ENCODE results near the gene DPYSL3. TPM values are rescaled to one million over a fixed set of nuclear protein-coding genes. Genes with fewer than 3 reads are reported as not detected.

Gene DPYSL3
- total RNA-seq, 2 experiments from 2014 or later: 0.13 to 0.38 TPM

- TF ChIP-seq CTCF (IDR thresholded peaks at IDR 0.05): no peak
- peaks cover 7% of the 10 kb centered on the region for H3K27me3 Mint-ChIP-seq
- ChIA-PET POLR2A (no interaction called here), CTCF (no interaction called here)
- H3K9me3 Mint-ChIP-seq: no peaks in the 10 kb centered on the region
- no peaks in the 10 kb centered on the region for H3K36me3 Mint-ChIP-seq (ENCODE audit: low read depth)
- no peaks in the 10 kb centered on the region for H3K4me1 Mint-ChIP-seq (ENCODE audit: low read depth)
- ATAC-seq: no peak
- intact Hi-C loops (cut with micrococcal nuclease): no loop called here
- no peak for DNase-seq
- no peak overlapping the region for H3K27ac Mint-ChIP-seq
- no peak overlapping the region for H3K4me3 Mint-ChIP-seq
These were observed 83.1 kb downstream of the DPYSL3 start for GRCh38 chr5:147426640-147427327.

DNA sequence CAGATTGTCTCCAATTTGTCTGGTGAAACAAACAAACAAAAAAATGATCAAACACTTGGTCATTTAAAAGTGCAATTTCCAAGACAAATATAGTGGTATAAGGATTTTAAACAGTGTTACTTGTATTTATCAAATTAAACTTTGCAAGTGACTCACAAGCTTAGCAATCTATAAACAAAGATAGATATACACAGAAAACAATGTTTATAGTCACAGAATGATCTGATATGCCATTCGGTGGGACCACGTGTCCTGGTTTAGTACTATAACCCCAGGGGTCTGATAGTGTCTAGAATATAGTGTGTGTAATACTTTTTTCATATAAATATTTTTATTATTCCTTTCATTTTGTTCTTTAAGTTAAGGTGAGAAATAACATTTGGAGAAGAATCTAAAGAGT is 91.3 kb downstream of the DPYSL3 start:
- ATAC-seq (no peak), DNase-seq (no peak)
- Mint-ChIP-seq H3K27me3 (peaks cover 7% of the 10 kb centered on the region), H3K9me3 (no peaks in the 10 kb centered on the region), H3K4me1 (ENCODE audit: low read depth) (no peaks in the 10 kb centered on the region), H3K27ac (no peak overlapping the region), H3K36me3 (ENCODE audit: low read depth) (no peaks in the 10 kb centered on the region), H3K4me3 (no peak overlapping the region)
- TF ChIP-seq CTCF (IDR thresholded peaks at IDR 0.05): no peak
- intact Hi-C loops (cut with micrococcal nuclease): no loop called here
- CTCF ChIA-PET: no interaction called here
- POLR2A ChIA-PET: no interaction called here

DNA sequence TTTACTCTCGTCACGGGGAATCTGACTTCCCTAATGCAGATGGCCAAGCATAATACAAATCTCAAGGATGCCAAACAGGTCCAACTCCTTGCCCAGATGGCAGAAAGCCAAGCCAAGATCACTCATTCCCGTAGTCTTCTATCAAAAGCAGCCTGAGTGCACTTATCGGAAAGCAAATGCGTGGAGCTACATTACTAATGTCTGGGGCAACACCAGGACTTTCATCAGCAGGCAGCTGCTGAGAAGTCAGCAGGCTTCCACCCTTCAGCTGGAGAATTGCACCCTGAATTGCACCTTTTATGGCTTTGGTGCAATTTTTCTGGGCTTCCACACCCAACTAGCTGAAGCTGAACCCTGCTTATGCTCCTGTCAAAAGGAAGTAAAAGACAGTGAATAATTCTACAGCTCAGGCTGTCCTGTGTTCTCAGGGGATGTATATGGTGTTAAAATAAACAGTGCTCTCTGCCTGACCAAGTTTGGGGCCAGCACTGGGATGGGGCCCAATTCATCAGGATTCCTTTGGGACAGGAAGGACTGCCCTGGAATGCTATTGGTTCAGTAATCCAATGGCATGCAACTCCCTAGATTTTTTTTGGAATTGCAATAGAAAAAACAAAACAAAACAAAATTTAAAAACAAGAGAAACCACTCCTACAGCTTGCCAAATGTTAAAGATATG is 92.6 kb downstream of the DPYSL3 start:
- TF ChIP-seq CTCF (IDR thresholded peaks at IDR 0.05): no peak
- CTCF ChIA-PET: no interaction called here
- POLR2A ChIA-PET: no interaction called here
- no peak for DNase-seq
- intact Hi-C loops (cut with micrococcal nuclease): no loop called here
- Mint-ChIP-seq H3K27ac (no peak overlapping the region), H3K27me3 (peaks cover 7% of the 10 kb centered on the region), H3K9me3 (no peaks in the 10 kb centered on the region), H3K4me3 (no peak overlapping the region), H3K36me3 (ENCODE audit: low read depth) (no peaks in the 10 kb centered on the region), H3K4me1 (ENCODE audit: low read depth) (no peaks in the 10 kb centered on the region)
- no peak for ATAC-seq

DNA sequence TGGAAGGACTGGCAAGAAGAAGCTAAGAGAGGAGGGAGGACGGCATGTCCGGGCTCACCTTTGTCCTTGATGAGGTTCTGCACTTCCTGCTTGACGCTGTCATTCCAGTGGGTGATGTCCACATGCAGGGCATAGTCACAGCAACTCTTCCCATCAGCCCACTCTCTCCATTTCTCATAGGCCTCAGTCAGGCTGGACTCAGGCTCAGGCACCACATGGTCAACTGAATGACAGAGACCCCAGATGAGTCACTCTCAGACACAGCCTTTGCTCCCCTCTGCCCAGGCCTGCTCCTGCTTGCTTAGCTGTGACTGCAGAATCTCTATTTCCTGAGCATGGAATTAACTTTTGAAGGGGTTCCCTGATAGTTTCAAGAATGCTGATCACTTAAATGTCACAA is 94.2 kb downstream of the DPYSL3 start:
- intact Hi-C loops (cut with micrococcal nuclease): no loop called here
- H3K27me3 Mint-ChIP-seq: peaks cover 7% of the 10 kb centered on the region
- no peaks in the 10 kb centered on the region for H3K36me3 Mint-ChIP-seq (ENCODE audit: low read depth)
- TF ChIP-seq CTCF (IDR thresholded peaks at IDR 0.05): no peak
- ATAC-seq: no peak
- ChIA-PET POLR2A (no interaction called here), CTCF (no interaction called here)
- H3K9me3 Mint-ChIP-seq: no peaks in the 10 kb centered on the region
- no peak for DNase-seq
- no peak overlapping the region for H3K27ac Mint-ChIP-seq
- no peak overlapping the region for H3K4me3 Mint-ChIP-seq
- H3K4me1 Mint-ChIP-seq (ENCODE audit: low read depth): no peaks in the 10 kb centered on the region

GRCh38 chr5:147413266-147413665 is 96.6 kb downstream of the DPYSL3 start:
- no peaks in the 10 kb centered on the region for H3K9me3 Mint-ChIP-seq
- H3K4me1 Mint-ChIP-seq (ENCODE audit: low read depth): no peaks in the 10 kb centered on the region
- ATAC-seq (no peak), DNase-seq (no peak)
- ChIA-PET POLR2A (no interaction called here), CTCF (no interaction called here)
- H3K27me3 Mint-ChIP-seq: peaks cover 7% of the 10 kb centered on the region
- H3K4me3 Mint-ChIP-seq: no peak overlapping the region
- intact Hi-C loops (cut with micrococcal nuclease): no loop called here
- TF ChIP-seq CTCF (IDR thresholded peaks at IDR 0.05): no peak
- H3K36me3 Mint-ChIP-seq (ENCODE audit: low read depth): no peaks in the 10 kb centered on the region
- no peak overlapping the region for H3K27ac Mint-ChIP-seq
